BLaER1 (cell line): ENCODE measurements around the gene UGCG.

Source experiments
- H3K27ac ChIP-seq: shearing (Covaris generic); formaldehyde crosslinking; 2 replicates; pipeline ENCODE4 v1.8.1; 2022
- H3K27me3 ChIP-seq: shearing (Covaris generic); formaldehyde crosslinking; 2 replicates; pipeline ENCODE4 v1.8.1; 2022
- H3K36me3 ChIP-seq: shearing (Covaris generic); formaldehyde crosslinking; 2 replicates; pipeline ENCODE4 v1.8.1; 2022
- H3K4me1 ChIP-seq: shearing (Covaris generic); formaldehyde crosslinking; 2 replicates; pipeline ENCODE4 v1.8.1; 2022
- H3K4me2 ChIP-seq: shearing (Covaris generic); formaldehyde crosslinking; 2 replicates; pipeline ENCODE4 v1.8.1; 2022
- H3K4me3 ChIP-seq: shearing (Covaris generic); formaldehyde crosslinking; 2 replicates; pipeline ENCODE4 v1.8.1; 2022
- H3K9ac ChIP-seq: shearing (Covaris generic); formaldehyde crosslinking; 2 replicates; pipeline ENCODE4 v1.8.1; 2022
- H3K9me3 ChIP-seq: shearing (Covaris generic); formaldehyde crosslinking; 2 replicates; pipeline ENCODE4 v1.8.1; 2022
- H4K20me1 ChIP-seq: shearing (Covaris generic); formaldehyde crosslinking; 2 replicates; pipeline ENCODE4 v1.8.1; 2022
- Cebpa-rat ChIP-seq: shearing (Covaris generic); IDR thresholded peaks from 2 replicates; pipeline ENCODE4 v1.8.1; 2022

The UGCG gene

GRCh38 chr9:111925017-111925770 is 28.6 kb downstream of the UGCG start:
- H3K27me3 ChIP-seq: no peaks in the 10 kb centered on the region
- H3K4me1 ChIP-seq: peaks cover 52% of the 10 kb centered on the region
- H3K4me3 ChIP-seq: no peak overlapping the region
- H3K36me3 ChIP-seq: peaks cover 24% of the 10 kb centered on the region
- no peak overlapping the region for H3K9ac ChIP-seq
- TF ChIP-seq Cebpa-rat: peak; percentile 53; the same call in 1 of the 2 replicates
- peak overlapping the region; percentile 68 for H3K27ac ChIP-seq
- H4K20me1 ChIP-seq: peaks cover 21% of the 10 kb centered on the region
- H3K4me2 ChIP-seq: peak overlapping the region; percentile 59
- H3K9me3 ChIP-seq: no peaks in the 10 kb centered on the region

DNA sequence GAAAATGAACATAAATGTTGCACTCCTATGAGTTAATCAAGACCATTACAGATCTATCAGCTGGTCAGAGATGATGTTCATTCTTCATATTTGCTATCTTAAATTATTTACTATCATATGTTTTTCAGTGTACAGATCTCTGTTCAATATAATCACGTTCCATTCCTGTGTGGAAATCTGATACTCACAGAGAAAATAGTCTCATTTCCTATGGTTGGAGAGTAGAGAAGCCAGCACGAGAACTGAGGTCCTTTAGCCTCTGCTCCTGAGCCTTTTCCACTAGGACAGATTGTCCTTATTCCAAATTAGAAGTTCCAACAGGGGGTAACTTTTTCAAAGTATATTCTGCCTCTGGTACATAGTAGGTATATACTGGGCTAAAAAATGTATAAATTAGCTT is 29.2 kb downstream of the UGCG start:
- H3K9ac ChIP-seq: no peak overlapping the region
- H3K27ac ChIP-seq: peak overlapping the region; percentile 68
- H4K20me1 ChIP-seq: peaks cover 21% of the 10 kb centered on the region
- no peak overlapping the region for H3K4me3 ChIP-seq
- peak overlapping the region; percentile 59 for H3K4me2 ChIP-seq
- H3K27me3 ChIP-seq: no peaks in the 10 kb centered on the region
- H3K9me3 ChIP-seq: no peaks in the 10 kb centered on the region
- H3K4me1 ChIP-seq: peaks cover 50% of the 10 kb centered on the region
- peaks cover 28% of the 10 kb centered on the region for H3K36me3 ChIP-seq
- TF ChIP-seq Cebpa-rat: no peak

DNA sequence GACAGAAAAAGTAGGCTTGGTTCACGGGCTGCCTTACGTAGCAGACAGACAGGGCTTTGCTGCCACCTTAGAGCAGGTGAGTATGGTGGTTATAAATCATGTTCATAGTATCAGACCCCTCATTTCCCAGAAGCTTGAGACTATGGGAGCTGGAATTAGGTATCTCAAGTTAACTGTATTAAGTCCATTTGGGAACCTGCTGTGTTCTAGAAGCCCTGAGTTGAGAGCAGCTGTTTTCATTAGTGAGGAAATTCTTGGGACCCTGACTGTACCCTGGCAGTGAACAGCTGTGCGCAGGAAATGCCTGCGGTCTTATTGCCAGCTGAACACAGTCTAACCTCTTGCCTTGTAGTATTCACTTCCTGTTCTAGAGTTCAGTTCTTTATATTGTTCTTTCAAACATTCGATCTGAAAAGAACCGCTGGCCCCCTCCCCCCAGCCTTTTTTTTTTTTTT is 29.8 kb downstream of the UGCG start:
- Histone ChIP-seq H3K9ac (no peak overlapping the region), H3K4me3 (no peak overlapping the region), H3K4me2 (peak overlapping the region; percentile 78), H3K36me3 (peaks cover 27% of the 10 kb centered on the region), H3K9me3 (no peaks in the 10 kb centered on the region), H3K27me3 (no peaks in the 10 kb centered on the region), H3K4me1 (peaks cover 49% of the 10 kb centered on the region), H3K27ac (peak overlapping the region; percentile 80), H4K20me1 (peaks cover 21% of the 10 kb centered on the region)
- TF ChIP-seq Cebpa-rat: peak; percentile 48; the same call in 1 of the 2 replicates

DNA sequence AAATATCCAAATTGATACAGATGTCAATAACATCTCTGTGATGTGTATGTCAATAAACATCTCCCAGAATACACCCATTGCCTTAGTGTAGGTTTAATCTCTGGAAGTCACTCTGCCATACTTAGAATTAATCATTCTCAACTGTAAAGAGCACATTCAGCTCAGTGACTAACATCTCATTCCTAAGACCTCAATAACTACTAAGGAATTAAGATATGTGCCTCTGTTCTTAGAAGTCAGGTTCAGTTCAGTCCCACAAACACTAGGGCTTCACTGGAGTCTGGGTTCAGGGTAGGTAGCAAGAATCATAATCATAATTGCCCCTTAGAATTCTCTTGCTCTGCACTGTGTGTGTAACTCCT is 31.7 kb downstream of the UGCG start:
- H3K36me3 ChIP-seq: peaks cover 45% of the 10 kb centered on the region
- H3K4me1 ChIP-seq: peaks cover 49% of the 10 kb centered on the region
- no peak overlapping the region for H3K4me2 ChIP-seq
- no peaks in the 10 kb centered on the region for H3K9me3 ChIP-seq
- H3K4me3 ChIP-seq: no peak overlapping the region
- peaks cover 16% of the 10 kb centered on the region for H4K20me1 ChIP-seq
- no peak overlapping the region for H3K9ac ChIP-seq
- TF ChIP-seq Cebpa-rat: no peak
- H3K27me3 ChIP-seq: no peaks in the 10 kb centered on the region
- no peak overlapping the region for H3K27ac ChIP-seq

DNA sequence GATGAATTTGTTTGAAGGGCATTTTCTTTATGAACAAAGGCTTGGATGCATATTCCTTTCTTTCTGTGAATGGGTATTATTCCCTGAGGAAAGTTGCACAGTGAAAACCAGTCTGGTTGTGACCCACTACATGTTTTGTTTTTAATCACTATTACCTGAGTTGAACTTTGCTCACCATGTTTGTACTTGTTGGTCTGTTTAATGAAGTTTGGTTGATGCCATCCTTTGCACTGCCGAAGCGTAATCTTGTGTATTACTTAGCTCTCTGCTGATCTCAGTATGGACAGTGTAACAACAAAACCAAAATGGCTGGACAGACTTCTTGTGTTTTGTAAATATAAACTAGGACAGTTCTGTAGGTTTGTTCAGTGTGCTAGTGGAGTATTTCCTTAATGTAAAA is 38.1 kb downstream of the UGCG start:
- Histone ChIP-seq H3K9me3 (no peaks in the 10 kb centered on the region), H3K36me3 (peaks cover 61% of the 10 kb centered on the region), H3K4me3 (no peak overlapping the region), H3K27me3 (no peaks in the 10 kb centered on the region), H3K4me2 (no peak overlapping the region), H3K9ac (no peak overlapping the region), H3K27ac (no peak overlapping the region), H4K20me1 (no peaks in the 10 kb centered on the region), H3K4me1 (peaks cover 18% of the 10 kb centered on the region)
- no peak for TF ChIP-seq Cebpa-rat

DNA sequence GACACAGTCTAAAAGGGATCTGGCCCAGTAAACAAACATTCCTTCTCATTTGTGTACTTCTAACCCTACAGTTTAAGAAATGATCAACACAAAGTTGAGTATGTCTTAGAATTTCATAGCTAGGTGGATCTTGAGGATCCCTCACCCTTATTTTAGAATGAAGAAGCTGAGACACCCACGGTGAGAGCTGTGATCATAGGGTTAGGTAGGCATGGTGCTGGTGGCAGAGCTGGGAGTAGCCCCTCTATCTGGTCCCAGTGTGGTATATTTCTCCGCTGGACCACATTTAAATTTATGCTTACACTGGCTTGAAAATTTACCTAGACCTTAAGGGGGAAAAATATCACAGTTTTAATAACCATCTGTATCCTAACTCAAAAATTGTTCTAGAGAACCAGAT is 39.8 kb downstream of the UGCG start:
- Histone ChIP-seq H3K27me3 (no peaks in the 10 kb centered on the region), H4K20me1 (no peaks in the 10 kb centered on the region), H3K4me1 (peaks cover 12% of the 10 kb centered on the region), H3K4me2 (no peak overlapping the region), H3K9me3 (no peaks in the 10 kb centered on the region), H3K9ac (no peak overlapping the region), H3K4me3 (no peak overlapping the region), H3K27ac (no peak overlapping the region), H3K36me3 (peaks cover 47% of the 10 kb centered on the region)
- TF ChIP-seq Cebpa-rat: no peak

GRCh38 chr9:111937301-111937700 is 40.7 kb downstream of the UGCG start:
- no peak for TF ChIP-seq Cebpa-rat
- H3K4me1 ChIP-seq: peaks cover 12% of the 10 kb centered on the region
- H3K36me3 ChIP-seq: peaks cover 37% of the 10 kb centered on the region
- no peaks in the 10 kb centered on the region for H3K27me3 ChIP-seq
- no peaks in the 10 kb centered on the region for H3K9me3 ChIP-seq
- H3K9ac ChIP-seq: no peak overlapping the region
- peak overlapping the region; percentile 8; the same call in 1 of the 2 replicates for H3K27ac ChIP-seq
- 0 out of 2 replicates have a peak overlapping the region, but pooled peaks have one; percentile 28 for H3K4me2 ChIP-seq
- H4K20me1 ChIP-seq: no peaks in the 10 kb centered on the region
- H3K4me3 ChIP-seq: no peak overlapping the region

GRCh38 chr9:111937781-111938426 is 41.3 kb downstream of the UGCG start:
- Histone ChIP-seq H3K27me3 (no peaks in the 10 kb centered on the region), H3K4me1 (peaks cover 12% of the 10 kb centered on the region), H3K27ac (peak overlapping the region; percentile 8; the same call in 1 of the 2 replicates), H3K4me3 (no peak overlapping the region), H3K36me3 (peaks cover 31% of the 10 kb centered on the region), H3K9ac (no peak overlapping the region), H3K4me2 (peak overlapping the region; percentile 28; the same call in 1 of the 2 replicates), H3K9me3 (no peaks in the 10 kb centered on the region), H4K20me1 (no peaks in the 10 kb centered on the region)
- TF ChIP-seq Cebpa-rat: no peak

DNA sequence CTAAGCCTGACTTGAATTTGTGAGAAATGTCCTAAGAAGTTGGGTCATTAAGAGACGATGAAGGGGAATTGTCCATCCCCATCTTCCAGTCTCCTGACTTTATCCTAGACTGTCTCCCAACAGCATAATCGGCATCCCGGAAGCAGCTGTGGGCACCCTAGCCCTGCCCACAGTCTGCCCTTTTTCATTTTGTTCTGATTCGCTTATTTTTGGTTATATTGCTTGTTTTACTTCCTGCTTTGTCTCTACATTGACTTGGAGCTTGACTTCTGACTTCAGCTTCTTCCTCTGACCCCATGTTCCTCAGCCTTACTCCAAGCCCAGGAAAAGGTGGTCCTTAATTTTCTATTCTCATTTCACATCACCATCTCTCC is 41.8 kb downstream of the UGCG start:
- Histone ChIP-seq H3K4me3 (no peak overlapping the region), H3K36me3 (peaks cover 26% of the 10 kb centered on the region), H3K4me1 (peaks cover 12% of the 10 kb centered on the region), H3K27me3 (no peaks in the 10 kb centered on the region), H3K9me3 (no peaks in the 10 kb centered on the region), H3K27ac (no peak overlapping the region), H4K20me1 (no peaks in the 10 kb centered on the region), H3K4me2 (no peak overlapping the region), H3K9ac (no peak overlapping the region)
- TF ChIP-seq Cebpa-rat: no peak

DNA sequence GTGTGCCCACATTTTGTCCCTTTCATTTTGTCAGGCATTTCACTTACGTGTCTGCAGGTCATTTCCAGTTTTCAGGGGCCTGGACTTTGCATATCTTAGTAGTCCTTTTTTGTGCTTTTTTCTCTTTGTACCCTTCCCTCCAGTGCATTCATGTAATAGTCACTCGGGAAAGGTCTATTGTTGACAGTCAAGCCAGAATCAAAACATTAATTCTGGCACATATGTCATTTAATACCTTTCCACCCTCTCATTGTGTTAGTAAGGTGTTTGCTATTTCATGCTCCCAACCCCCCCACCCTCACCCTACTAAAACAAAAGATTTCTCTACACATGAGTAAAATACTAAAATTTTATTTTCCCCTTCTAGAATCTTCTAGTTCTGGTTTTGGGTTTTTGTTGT is 42.7 kb downstream of the UGCG start:
- H3K4me3 ChIP-seq: no peak overlapping the region
- H4K20me1 ChIP-seq: no peaks in the 10 kb centered on the region
- no peak overlapping the region for H3K27ac ChIP-seq
- no peaks in the 10 kb centered on the region for H3K27me3 ChIP-seq
- H3K36me3 ChIP-seq: peaks cover 19% of the 10 kb centered on the region
- H3K4me1 ChIP-seq: peaks cover 15% of the 10 kb centered on the region
- no peak overlapping the region for H3K9ac ChIP-seq
- TF ChIP-seq Cebpa-rat: no peak
- no peak overlapping the region for H3K4me2 ChIP-seq
- no peaks in the 10 kb centered on the region for H3K9me3 ChIP-seq
